Measurements from ENCODE around the gene NFE2L1. TPM values are rescaled to one million over a fixed set of nuclear protein-coding genes. Genes with fewer than 3 reads are reported as not detected.
A peak's percentile ranks its signal among the peaks of the same experiment; 100 is the strongest.

The NFE2L1 gene
- total RNA-seq, 2 donors from 2014 or later: 39.4 to 74.2 TPM

GRCh38 chr17:48046296-48046695, 1.9 kb upstream of the NFE2L1 start:
- TF ChIP-seq POLR2A (IDR thresholded peaks at IDR 0.05) (no peak), CTCF (IDR thresholded peaks at IDR 0.05) (no peak)
- ATAC-seq (no peak), DNase-seq (no peak)
- no peaks in the 10 kb centered on the region for H3K9me3 ChIP-seq
- H3K27ac ChIP-seq: peak overlapping the region; percentile 90 to 95 (median 92)
- H3K4me3 ChIP-seq: no peak overlapping the region
- intact Hi-C loops (cut with DNase I): no loop called here
- H3K36me3 ChIP-seq (replicated peaks in 1 of 2; ENCODE audit: insufficient read depth in 1 of 2, low read depth in 2 of 2): no peaks in the 10 kb centered on the region
- no peaks in the 10 kb centered on the region for H3K27me3 ChIP-seq
- WGBS, 2 donors: 87 to 91% methylated on average over 7 of the region's 7 CpGs
- peaks cover 47% of the 10 kb centered on the region for H3K4me1 ChIP-seq

- H3K4me1 ChIP-seq: peaks cover 56% of the 10 kb centered on the region
- H3K27me3 ChIP-seq: no peaks in the 10 kb centered on the region
- H3K27ac ChIP-seq: peak overlapping the region; percentile 90 to 95 (median 92)
- H3K36me3 ChIP-seq (replicated peaks in 1 of 2; ENCODE audit: insufficient read depth in 1 of 2, low read depth in 2 of 2): no peaks in the 10 kb centered on the region
- no peaks in the 10 kb centered on the region for H3K9me3 ChIP-seq
- TF ChIP-seq CTCF (IDR thresholded peaks at IDR 0.05) (no peak), POLR2A (IDR thresholded peaks at IDR 0.05) (no peak)
- intact Hi-C loops (cut with DNase I): no loop called here
- H3K4me3 ChIP-seq: peak overlapping the region; percentile 31 to 62
- ATAC-seq (no peak), DNase-seq (no peak)
- WGBS, 2 donors: 7 to 14% methylated on average over 21 to 26 of the region's 26 CpGs
Observed at GRCh38 chr17:48047113-48047740, 932 bp upstream of the NFE2L1 start.

- WGBS, 2 donors: 0% methylated on average over 10 to 53 of the region's 53 CpGs
- no peaks in the 10 kb centered on the region for H3K27me3 ChIP-seq
Observed at GRCh38 chr17:48048384-48049126, 396 bp downstream of the NFE2L1 start.

GRCh38 chr17:48051283-48051682, 3.1 kb downstream of the NFE2L1 start:
- intact Hi-C loops (cut with DNase I): no loop called here
- H3K36me3 ChIP-seq (replicated peaks in 1 of 2; ENCODE audit: insufficient read depth in 1 of 2, low read depth in 2 of 2): no peaks in the 10 kb centered on the region
- peaks cover 76% of the 10 kb centered on the region for H3K4me1 ChIP-seq
- H3K4me3 ChIP-seq: no peak overlapping the region
- WGBS, 2 donors: 57 to 67% methylated on average over 10 of the region's 10 CpGs
- no peaks in the 10 kb centered on the region for H3K27me3 ChIP-seq
- no peak for ATAC-seq
- no peaks in the 10 kb centered on the region for H3K9me3 ChIP-seq
- peak overlapping the region; percentile 1 to 93 (median 54) for H3K27ac ChIP-seq
- TF ChIP-seq CTCF (IDR thresholded peaks at IDR 0.05): no peak
- TF ChIP-seq POLR2A (IDR thresholded peaks at IDR 0.05): no peak
- DNase-seq: no peak

More at GRCh38 chr17:48048384-48049126, 396 bp downstream of the NFE2L1 start:
- peak overlapping the region; percentile 59 to 62 for H3K4me3 ChIP-seq
- no peaks in the 10 kb centered on the region for H3K9me3 ChIP-seq
- TF ChIP-seq CTCF (IDR thresholded peaks at IDR 0.05): no peak
- TF ChIP-seq POLR2A (IDR thresholded peaks at IDR 0.05): peak; percentile 12 to 83 (median 61)
- intact Hi-C loops (cut with DNase I): no loop called here
- no peaks in the 10 kb centered on the region for H3K36me3 ChIP-seq (replicated peaks in 1 of 2; ENCODE audit: insufficient read depth in 1 of 2, low read depth in 2 of 2)
- ATAC-seq: peak; percentile 47
- peaks cover 70% of the 10 kb centered on the region for H3K4me1 ChIP-seq
- H3K27ac ChIP-seq: peak overlapping the region; percentile 90 to 95 (median 92)
- DNase-seq: peak; percentile 73 to 88 (median 81)
